Activated T-helper 17 cell treated with anti-CD3 and anti-CD28 coated beads, Interleukin-2, amount 50 U/mL, for 72 hours (primary cell): ENCODE measurements around the gene SIK3. TPM values are rescaled to one million over a fixed set of nuclear protein-coding genes. Genes with fewer than 3 reads are reported as not detected.
"Not testable (repeated sequence)": the region's sequence is repeated elsewhere in the genome, so short reads cannot be mapped to it uniquely, and the experiment has no call there.

Source experiments
- ATAC-seq: fragments of 150-1000 bp; cut with Tn5 transposase; replicated peaks from 2 replicates; pipeline ENCODE4 v1.10.0; 2021; ENCODE audit warnings: mild to moderate bottlenecking, moderate library complexity
- H3K27ac Mint-ChIP-seq: one replicate; pipeline ENCODE4 v1.8.0; 2022; ENCODE audit warnings: mixed read lengths
- H3K27me3 Mint-ChIP-seq: one replicate; pipeline ENCODE4 v1.8.0; 2022; ENCODE audit warnings: mixed read lengths
- H3K36me3 Mint-ChIP-seq: one replicate; pipeline ENCODE4 v1.8.0; 2022; ENCODE audit warnings: low read depth, mild to moderate bottlenecking, mixed read lengths
- H3K4me1 Mint-ChIP-seq: one replicate; pipeline ENCODE4 v1.8.0; 2022; ENCODE audit warnings: mixed read lengths
- H3K4me3 Mint-ChIP-seq: one replicate; pipeline ENCODE4 v1.8.0; 2022; ENCODE audit warnings: mild to moderate bottlenecking, mixed read lengths
- H3K9me3 Mint-ChIP-seq: one replicate; pipeline ENCODE4 v1.8.0; 2022; ENCODE audit warnings: mixed read lengths
- total RNA-seq, 2 donors: library from RNA; stranded (reverse); gene quantifications; one replicate each; pipeline ENCODE4 v1.2.3, GENCODE V29; 2022

Gene SIK3
- total RNA-seq, 2 donors from 2014 or later: 41.9 to 55.7 TPM

DNA sequence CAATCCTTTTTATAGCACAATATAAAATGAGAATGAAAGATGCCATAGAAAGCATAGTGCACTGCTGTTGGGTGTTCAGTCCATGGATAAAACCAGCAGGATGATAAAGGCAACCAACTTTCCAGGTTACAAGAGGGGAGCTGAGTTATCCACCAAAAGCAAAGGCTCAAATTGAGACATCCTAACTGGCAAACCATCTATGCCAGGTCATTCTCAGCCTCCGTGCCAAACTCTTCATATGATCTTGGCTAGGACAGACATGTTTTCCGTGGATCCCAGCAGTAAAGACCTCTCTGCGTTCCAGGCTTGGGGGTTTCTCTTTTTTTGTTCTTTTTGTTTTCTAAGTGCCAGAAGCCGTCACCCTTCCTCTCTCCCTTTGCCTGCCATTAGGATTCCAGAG is 253.5 kb downstream of the SIK3 start:
- Mint-ChIP-seq H3K27ac (peak overlapping the region; percentile 53), H3K36me3 (peaks cover 61% of the 10 kb centered on the region), H3K9me3 (no peaks in the 10 kb centered on the region), H3K27me3 (no peaks in the 10 kb centered on the region), H3K4me1 (peaks cover 3% of the 10 kb centered on the region), H3K4me3 (no peak overlapping the region)
- ATAC-seq: no peak

GRCh38 chr11:116843661-116844060 is 254.6 kb downstream of the SIK3 start:
- peaks cover 50% of the 10 kb centered on the region for H3K36me3 Mint-ChIP-seq
- H3K4me1 Mint-ChIP-seq: no peaks in the 10 kb centered on the region
- no peaks in the 10 kb centered on the region for H3K9me3 Mint-ChIP-seq
- H3K4me3 Mint-ChIP-seq: no peak overlapping the region
- no peaks in the 10 kb centered on the region for H3K27me3 Mint-ChIP-seq
- H3K27ac Mint-ChIP-seq: no peak overlapping the region
- ATAC-seq: no peak

GRCh38 chr11:116842909-116843308 is 255.3 kb downstream of the SIK3 start:
- Mint-ChIP-seq H3K4me3 (no peak overlapping the region), H3K36me3 (peaks cover 46% of the 10 kb centered on the region), H3K9me3 (no peaks in the 10 kb centered on the region), H3K27ac (peak overlapping the region; percentile 23), H3K27me3 (no peaks in the 10 kb centered on the region), H3K4me1 (no peaks in the 10 kb centered on the region)
- ATAC-seq: no peak

DNA sequence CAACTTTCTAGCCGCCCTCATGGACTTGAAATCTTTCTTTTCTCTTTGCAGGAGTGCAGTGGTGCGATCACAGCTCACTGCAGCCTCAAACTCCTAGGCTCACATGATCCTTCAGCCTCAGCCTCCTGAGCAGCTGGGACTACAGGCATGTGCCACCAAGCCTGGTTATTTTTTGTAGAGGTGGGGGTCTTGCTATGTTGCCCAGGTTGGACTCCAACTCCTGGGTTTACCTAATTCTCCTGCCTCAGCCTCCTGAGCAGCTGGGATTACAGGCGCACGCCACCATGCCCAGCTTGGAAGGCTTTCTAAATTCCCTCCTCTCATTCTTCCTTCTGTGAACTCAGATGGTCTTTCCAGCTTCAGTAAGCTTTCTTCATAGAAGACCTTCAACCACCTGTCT is 256.1 kb downstream of the SIK3 start:
- Mint-ChIP-seq H3K4me3 (no peak overlapping the region), H3K36me3 (peaks cover 38% of the 10 kb centered on the region), H3K9me3 (no peaks in the 10 kb centered on the region), H3K27ac (peak overlapping the region; percentile 48), H3K4me1 (no peaks in the 10 kb centered on the region), H3K27me3 (no peaks in the 10 kb centered on the region)
- no peak for ATAC-seq

DNA sequence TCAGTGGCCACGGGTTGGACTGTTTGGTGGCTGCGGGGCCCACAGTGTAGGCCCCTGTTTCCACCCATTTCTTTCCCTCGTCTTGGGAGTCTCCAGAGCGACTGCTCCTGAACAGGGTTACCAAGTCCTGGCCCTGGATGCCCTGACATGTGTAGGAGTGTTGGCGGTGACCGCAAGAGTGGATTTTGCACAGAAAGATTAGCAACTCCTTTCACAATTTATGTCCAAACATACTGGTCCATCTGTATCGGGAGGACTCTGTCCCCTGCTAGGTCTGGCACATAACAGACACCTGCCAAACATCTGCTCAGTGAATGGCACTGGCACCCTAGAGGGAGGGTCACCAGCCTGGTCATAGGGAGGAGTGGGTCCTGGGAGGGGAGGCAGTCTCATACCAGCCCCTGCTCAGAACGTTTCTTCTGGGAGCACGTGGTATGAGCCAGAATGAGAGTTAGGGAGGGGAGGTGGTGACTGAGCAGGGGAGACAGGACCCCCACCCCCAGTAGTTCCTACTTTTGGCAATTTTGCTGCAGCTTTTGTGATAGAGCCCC is 257.4 kb downstream of the SIK3 start:
- no peak for ATAC-seq
- no peak overlapping the region for H3K27ac Mint-ChIP-seq
- no peaks in the 10 kb centered on the region for H3K4me1 Mint-ChIP-seq
- peaks cover 25% of the 10 kb centered on the region for H3K36me3 Mint-ChIP-seq
- no peaks in the 10 kb centered on the region for H3K27me3 Mint-ChIP-seq
- no peaks in the 10 kb centered on the region for H3K9me3 Mint-ChIP-seq
- H3K4me3 Mint-ChIP-seq: no peak overlapping the region

- Mint-ChIP-seq H3K27ac (no peak overlapping the region), H3K9me3 (no peaks in the 10 kb centered on the region), H3K36me3 (peaks cover 20% of the 10 kb centered on the region), H3K4me1 (no peaks in the 10 kb centered on the region), H3K27me3 (no peaks in the 10 kb centered on the region), H3K4me3 (no peak overlapping the region)
- no peak for ATAC-seq
These were observed 257.9 kb downstream of the SIK3 start for GRCh38 chr11:116840224-116840745.

GRCh38 chr11:116838321-116839084 is 259.7 kb downstream of the SIK3 start:
- Mint-ChIP-seq H3K4me3 (no peak overlapping the region), H3K27me3 (no peaks in the 10 kb centered on the region), H3K27ac (no peak overlapping the region), H3K4me1 (no peaks in the 10 kb centered on the region), H3K9me3 (no peaks in the 10 kb centered on the region), H3K36me3 (peaks cover 5% of the 10 kb centered on the region)
- no peak for ATAC-seq

DNA sequence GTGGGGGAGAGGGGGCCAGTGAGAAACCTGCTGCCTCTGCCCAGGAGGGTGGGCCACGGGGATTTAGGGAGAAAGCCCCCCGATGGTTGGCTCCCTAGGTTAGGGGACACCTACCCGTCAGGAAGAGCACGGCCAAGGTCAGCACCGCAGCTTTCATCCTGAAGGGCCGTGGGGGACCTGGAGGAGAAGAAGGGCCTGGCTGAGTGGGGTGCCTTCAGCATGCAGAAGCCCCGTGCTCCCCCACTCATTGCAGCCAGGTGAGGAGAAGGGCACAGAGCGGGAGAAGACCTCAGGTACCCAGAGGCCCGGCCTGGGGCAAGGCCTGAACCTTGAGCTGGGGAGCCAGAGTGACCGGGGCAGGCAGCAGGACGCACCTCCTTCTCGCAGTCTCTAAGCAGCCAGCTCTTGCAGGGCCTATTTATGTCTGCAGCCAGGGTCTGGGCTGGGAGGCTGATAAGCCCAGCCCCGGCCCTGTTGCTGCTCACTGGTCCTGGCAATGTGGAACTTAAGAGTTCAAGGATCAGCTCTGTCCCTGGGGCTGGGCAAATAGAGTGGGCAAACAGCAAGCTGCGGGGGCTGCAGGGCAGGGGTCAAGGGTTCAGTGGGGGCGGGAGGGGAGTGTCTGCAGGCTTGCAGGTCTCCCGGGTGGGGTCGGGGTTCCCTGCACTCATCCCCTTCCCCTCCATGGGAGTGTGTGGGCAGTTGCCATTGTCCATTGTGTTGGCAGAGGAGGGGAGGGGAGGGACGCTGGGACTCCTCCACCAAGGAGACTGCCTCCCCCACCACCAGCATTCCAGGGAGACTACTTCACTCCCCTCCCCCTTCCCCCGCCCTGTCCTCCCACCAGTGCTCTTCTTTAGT is 260.8 kb downstream of the SIK3 start, which contains the start of gene APOA1:
Gene APOA1, minus strand, starts transcription at position 392 of the 861 bp plus-strand sequence. Its CDS starts 235 bp downstream, at position 157.
- H3K9me3 Mint-ChIP-seq: no peaks in the 10 kb centered on the region
- H3K36me3 Mint-ChIP-seq: no peaks in the 10 kb centered on the region
- H3K4me3 Mint-ChIP-seq: peak within 1 kb of the TSS; percentile 66
- no peaks in the 10 kb centered on the region for H3K27me3 Mint-ChIP-seq
- no peaks in the 10 kb centered on the region for H3K4me1 Mint-ChIP-seq
- ATAC-seq: no peak
- H3K27ac Mint-ChIP-seq: no peak within 1 kb of the TSS

DNA sequence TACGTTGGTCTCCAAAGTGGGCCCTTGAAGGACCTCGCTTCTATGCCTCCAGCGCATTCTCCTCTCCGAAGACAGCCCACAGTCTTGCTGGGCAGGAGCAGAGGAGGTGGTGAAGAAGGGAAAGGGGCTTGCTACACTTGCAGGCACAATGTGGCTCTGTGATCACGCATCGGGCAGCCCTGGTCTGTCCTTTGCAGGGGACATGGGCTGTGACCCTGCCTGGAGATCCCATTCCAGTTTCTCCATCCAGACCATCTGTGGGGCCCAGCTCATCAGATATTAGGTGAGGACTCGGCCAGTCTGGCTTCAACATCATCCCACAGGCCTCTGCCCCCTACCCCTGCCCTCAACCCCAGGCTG is 261.6 kb downstream of the SIK3 start:
- Mint-ChIP-seq H3K36me3 (no peaks in the 10 kb centered on the region), H3K4me3 (peak overlapping the region; percentile 66), H3K4me1 (no peaks in the 10 kb centered on the region), H3K27me3 (no peaks in the 10 kb centered on the region), H3K27ac (no peak overlapping the region), H3K9me3 (no peaks in the 10 kb centered on the region)
- no peak for ATAC-seq

DNA sequence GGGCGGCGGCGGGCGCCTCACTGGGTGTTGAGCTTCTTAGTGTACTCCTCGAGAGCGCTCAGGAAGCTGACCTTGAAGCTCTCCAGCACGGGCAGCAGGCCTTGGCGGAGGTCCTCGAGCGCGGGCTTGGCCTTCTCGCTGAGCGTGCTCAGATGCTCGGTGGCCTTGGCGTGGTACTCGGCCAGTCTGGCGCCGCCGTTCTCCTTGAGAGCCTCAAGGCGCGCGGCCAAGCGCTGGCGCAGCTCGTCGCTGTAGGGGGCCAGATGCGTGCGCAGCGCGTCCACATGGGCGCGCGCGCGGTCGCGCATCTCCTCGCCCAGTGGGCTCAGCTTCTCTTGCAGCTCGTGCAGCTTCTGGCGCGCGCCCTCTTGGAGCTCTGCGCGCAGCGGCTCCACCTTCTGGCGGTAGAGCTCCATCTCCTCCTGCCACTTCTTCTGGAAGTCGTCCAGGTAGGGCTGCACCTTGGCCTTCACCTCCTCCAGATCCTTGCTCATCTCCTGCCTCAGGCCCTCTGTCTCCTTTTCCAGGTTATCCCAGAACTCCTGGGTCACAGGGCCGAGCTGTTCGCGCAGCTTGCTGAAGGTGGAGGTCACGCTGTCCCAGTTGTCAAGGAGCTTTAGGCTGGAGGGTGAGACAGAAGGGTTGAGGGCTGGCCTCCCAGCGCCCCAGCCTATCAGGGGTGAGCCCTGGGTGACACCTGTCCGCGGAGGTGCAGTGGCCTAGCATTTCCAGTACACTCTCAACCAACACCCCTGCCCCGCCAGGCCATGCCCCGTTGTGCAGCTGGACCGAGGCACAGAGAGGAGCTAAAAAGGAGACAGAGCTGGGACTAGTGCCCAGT is 262.2 kb downstream of the SIK3 start:
- H3K27me3 Mint-ChIP-seq: no peaks in the 10 kb centered on the region
- no peaks in the 10 kb centered on the region for H3K9me3 Mint-ChIP-seq
- H3K27ac Mint-ChIP-seq: no peak overlapping the region
- no peaks in the 10 kb centered on the region for H3K4me1 Mint-ChIP-seq
- H3K36me3 Mint-ChIP-seq: no peaks in the 10 kb centered on the region
- peak overlapping the region; percentile 66 for H3K4me3 Mint-ChIP-seq
- ATAC-seq: peak; percentile 89

GRCh38 chr11:116835042-116835772 is 263.0 kb downstream of the SIK3 start:
- H3K27me3 Mint-ChIP-seq: no peaks in the 10 kb centered on the region
- no peaks in the 10 kb centered on the region for H3K36me3 Mint-ChIP-seq
- H3K4me3 Mint-ChIP-seq: peak overlapping the region; percentile 66
- H3K9me3 Mint-ChIP-seq: no peaks in the 10 kb centered on the region
- peak; percentile 7 for ATAC-seq
- H3K4me1 Mint-ChIP-seq: no peaks in the 10 kb centered on the region
- no peak overlapping the region for H3K27ac Mint-ChIP-seq

DNA sequence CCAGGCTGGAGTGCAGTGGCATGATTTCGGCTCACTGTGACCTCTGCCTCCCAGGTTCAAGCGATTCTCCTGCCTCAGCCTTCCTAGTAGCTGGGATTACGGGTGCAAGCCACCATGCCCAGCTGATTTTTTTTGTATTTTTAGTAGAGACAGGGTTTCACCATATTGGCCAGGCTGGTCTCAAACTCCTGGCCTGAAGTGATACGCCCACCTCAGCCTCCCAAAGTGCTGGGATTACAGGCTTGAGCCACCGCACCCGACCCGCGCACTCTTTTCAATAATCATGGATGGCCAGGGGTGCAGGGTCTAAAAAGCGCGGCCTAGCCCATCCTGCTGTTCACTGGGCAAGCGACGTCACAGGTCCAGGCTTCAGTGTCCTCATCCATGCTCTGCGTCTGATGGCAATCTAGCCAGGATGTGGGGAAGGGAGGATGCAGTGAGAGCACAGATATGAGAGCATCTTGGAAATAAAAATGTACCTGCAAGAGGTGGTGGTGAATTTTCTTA is 263.6 kb downstream of the SIK3 start:
- peak overlapping the region; percentile 22 for H3K4me3 Mint-ChIP-seq
- H3K4me1 Mint-ChIP-seq, H3K27me3 Mint-ChIP-seq, H3K9me3 Mint-ChIP-seq, ATAC-seq, H3K36me3 Mint-ChIP-seq, H3K27ac Mint-ChIP-seq: not testable (repeated sequence)

- Mint-ChIP-seq H3K4me1 (no peaks in the 10 kb centered on the region), H3K9me3 (no peaks in the 10 kb centered on the region), H3K4me3 (no peak overlapping the region), H3K36me3 (no peaks in the 10 kb centered on the region), H3K27ac (no peak overlapping the region), H3K27me3 (no peaks in the 10 kb centered on the region)
- ATAC-seq: no peak
These were observed 264.3 kb downstream of the SIK3 start for GRCh38 chr11:116833816-116834534.
